Left lung (tissue), 10 donors: ENCODE data around the gene ANKFY1. TPM values are rescaled to one million over a fixed set of nuclear protein-coding genes. Genes with fewer than 3 reads are reported as not detected.

ENCODE experiments used
- ATAC-seq: fragments of 200-7000 bp; cut with Tn5 transposase; one replicate; pipeline ENCODE4 v1.9.1; 2020; ENCODE audit warnings: moderate library complexity
- DNase-seq, 4 donors: peaks; one replicate each; pipeline ENCODE4 v3.0.0-alpha.2; 2013 to 2020
- H3K27ac ChIP-seq, 2 donors: fragments of 200-600 bp; sonication (generic) in 1 of 2; one replicate each; pipeline versions ENCODE4 v1.5.0 to v1.8.0; 2020 to 2021
- H3K27me3 ChIP-seq, 2 donors: fragments of 200-600 bp; sonication (generic) in 1 of 2; one replicate each; pipeline versions ENCODE4 v1.5.0 to v1.8.0; 2020 to 2021
- H3K36me3 ChIP-seq, 2 donors: fragments of 200-600 bp; sonication (generic) in 1 of 2; one replicate each; pipeline versions ENCODE4 v1.5.0 to v1.8.0; 2020 to 2021
- H3K4me1 ChIP-seq, 2 donors: fragments of 200-600 bp; one replicate each; pipeline ENCODE4 v1.8.0; 2021
- H3K4me3 ChIP-seq, 2 donors: fragments of 200-600 bp; sonication (generic) in 1 of 2; one replicate each; pipeline versions ENCODE4 v1.5.0 to v1.8.0; 2020 to 2021; ENCODE audit warnings: mild to moderate bottlenecking in 1 of 2
- H3K9me3 ChIP-seq, 2 donors: fragments of 200-600 bp; sonication (generic) in 1 of 2; one replicate each; pipeline versions ENCODE4 v1.5.0 to v1.8.0; 2020 to 2021
- intact Hi-C, 2 donors: fragments of 100-400 bp; cut with DNase I; formaldehyde crosslinking; loops; one replicate each; pipeline versions ENCODE4 v1.11.2 to v1.14.2; 2022
- polyA plus RNA-seq, 6 donors: library from polyadenylated mRNA; unstranded; fragments of 120-200 nt; gene quantifications; one replicate each; pipeline ENCODE4 v1.2.1, GENCODE V29; 2013; ENCODE audit not compliant: insufficient read length in 6 of 6
- total RNA-seq, 2 donors: library from RNA; stranded (reverse); fragmentation: NEBNext Ultra II Directional; extraction: Animal tissue kit (Norgen Biotek cat#: 25700); gene quantifications; one replicate each; pipeline ENCODE4 v1.2.1, GENCODE V29; 2021
- TF ChIP-seq, protein P1 (sequence below), 2 donors: fragments of 200-600 bp; sonication (generic) in 1 of 2; IDR thresholded peaks; one replicate each; pipeline versions ENCODE4 v1.5.0 to v1.8.0; 2021; ENCODE audit warnings: antibody characterized with exemption in 2 of 2
- donor health status: DM: no; HTN: yes; CAD: no.
- donor health status: DM: no; HTN: no; CAD: no.

The ANKFY1 gene
- total and polyA plus RNA-seq, 8 donors = 52.9 to 76.9 (median 56.2) TPM

DNA sequence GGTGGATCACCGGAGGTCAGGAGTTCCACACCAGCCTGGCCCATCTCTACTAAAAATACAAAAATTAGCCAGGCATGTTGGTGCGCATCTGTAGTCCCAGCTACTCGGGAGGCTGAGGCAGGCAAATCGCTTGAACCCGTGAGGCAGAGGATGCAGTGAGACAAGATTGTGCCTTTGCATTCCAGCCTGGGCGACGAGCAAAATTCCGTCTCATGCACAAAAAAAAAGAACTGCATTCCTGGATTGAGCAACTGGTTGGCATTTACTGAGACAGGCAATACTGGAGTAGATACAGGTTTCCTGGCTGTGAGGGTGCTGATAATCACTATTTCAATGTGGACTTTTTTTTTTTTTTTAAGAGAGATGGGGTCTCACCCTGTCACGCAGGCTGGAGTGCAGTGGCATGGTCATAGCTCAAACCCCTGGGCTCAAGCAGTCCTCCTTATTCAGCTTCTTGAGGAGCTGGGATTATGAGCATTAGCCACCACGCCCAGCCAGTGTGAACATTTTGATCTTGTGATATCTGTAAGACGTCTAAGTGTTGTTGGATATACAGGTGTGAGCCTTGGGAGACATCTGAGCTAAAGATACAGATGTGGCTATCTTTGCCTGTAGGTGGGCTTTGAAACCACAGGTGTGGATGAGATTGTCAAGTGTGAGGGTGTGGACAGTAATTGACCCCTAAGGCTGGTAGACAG, 115.0 kb downstream of the ANKFY1 start:
- intact Hi-C loops = no loop called here
- no peaks in the 10 kb centered on the region for H3K9me3 ChIP-seq
- H3K27me3 ChIP-seq = no peaks in the 10 kb centered on the region
- peaks cover 0 to 20% of the 10 kb centered on the region in 2 donors for H3K36me3 ChIP-seq
- TF ChIP-seq, protein P1, sequence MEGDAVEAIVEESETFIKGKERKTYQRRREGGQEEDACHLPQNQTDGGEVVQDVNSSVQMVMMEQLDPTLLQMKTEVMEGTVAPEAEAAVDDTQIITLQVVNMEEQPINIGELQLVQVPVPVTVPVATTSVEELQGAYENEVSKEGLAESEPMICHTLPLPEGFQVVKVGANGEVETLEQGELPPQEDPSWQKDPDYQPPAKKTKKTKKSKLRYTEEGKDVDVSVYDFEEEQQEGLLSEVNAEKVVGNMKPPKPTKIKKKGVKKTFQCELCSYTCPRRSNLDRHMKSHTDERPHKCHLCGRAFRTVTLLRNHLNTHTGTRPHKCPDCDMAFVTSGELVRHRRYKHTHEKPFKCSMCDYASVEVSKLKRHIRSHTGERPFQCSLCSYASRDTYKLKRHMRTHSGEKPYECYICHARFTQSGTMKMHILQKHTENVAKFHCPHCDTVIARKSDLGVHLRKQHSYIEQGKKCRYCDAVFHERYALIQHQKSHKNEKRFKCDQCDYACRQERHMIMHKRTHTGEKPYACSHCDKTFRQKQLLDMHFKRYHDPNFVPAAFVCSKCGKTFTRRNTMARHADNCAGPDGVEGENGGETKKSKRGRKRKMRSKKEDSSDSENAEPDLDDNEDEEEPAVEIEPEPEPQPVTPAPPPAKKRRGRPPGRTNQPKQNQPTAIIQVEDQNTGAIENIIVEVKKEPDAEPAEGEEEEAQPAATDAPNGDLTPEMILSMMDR (IDR thresholded peaks at IDR 0.05) = no peak
- H3K4me3 ChIP-seq = no peak overlapping the region
- no peak for DNase-seq
- H3K4me1 ChIP-seq = peaks cover 0 to 6% of the 10 kb centered on the region in 2 donors
- H3K27ac ChIP-seq = no peak overlapping the region
- ATAC-seq = no peak

DNA sequence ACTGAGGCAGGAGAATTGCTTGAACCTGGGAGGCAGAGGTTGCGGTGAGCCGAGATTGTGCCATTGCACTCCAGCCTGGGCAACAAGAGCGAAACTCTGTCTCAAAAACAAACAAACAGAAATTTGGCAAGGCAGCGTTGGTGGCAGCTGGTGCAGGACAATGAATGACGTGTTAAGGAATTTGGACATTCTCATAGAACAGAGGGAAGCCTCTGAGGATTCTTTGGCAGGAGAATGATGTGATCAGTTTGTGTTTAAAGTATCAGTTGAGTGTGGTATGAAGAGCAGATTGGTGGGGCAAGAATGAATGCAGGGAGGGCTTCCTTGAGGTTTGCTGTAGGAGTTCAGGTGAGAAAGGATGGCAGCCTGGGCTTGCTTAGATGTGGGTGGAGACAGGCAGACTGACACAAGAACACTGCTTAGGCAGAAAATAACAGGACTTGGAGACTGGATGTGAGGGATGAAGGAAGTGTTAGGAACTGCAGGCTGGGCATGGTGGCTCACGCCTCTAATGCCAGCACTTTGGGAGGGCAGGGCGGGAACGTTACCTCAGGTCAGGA, 115.9 kb downstream of the ANKFY1 start:
- TF ChIP-seq, protein P1 (IDR thresholded peaks at IDR 0.05) = no peak
- Histone ChIP-seq H3K4me3 (no peak overlapping the region), H3K27ac (no peak overlapping the region), H3K9me3 (no peaks in the 10 kb centered on the region), H3K27me3 (no peaks in the 10 kb centered on the region), H3K4me1 (peaks cover 0 to 6% of the 10 kb centered on the region in 2 donors), H3K36me3 (peaks cover 0 to 14% of the 10 kb centered on the region in 2 donors)
- intact Hi-C loops = no loop called here
- ATAC-seq (no peak), DNase-seq (peak in 2 of 4 donors; percentile 32 to 40)

DNA sequence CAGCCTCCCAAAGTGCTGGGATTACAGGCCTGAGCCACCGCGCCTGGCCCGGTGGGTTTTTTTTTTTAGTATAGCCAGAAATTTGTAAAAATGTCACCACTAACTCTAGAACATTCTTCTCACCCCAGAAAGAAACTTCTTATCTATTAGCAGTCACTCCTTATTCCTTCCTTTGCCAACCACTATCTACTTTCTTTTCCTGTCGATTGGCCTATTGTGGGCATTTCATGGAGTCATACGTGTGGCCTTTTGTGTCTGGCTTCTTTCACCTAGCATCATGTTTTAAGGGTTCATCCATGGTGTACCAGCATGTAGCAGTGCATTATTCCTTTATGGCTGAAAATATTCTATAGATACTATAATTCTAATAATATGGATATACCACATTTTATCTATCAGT, 117.1 kb downstream of the ANKFY1 start:
- no peaks in the 10 kb centered on the region for H3K27me3 ChIP-seq
- TF ChIP-seq, protein P1 (IDR thresholded peaks at IDR 0.05) = no peak
- H3K4me1 ChIP-seq = peaks cover 4 to 12% of the 10 kb centered on the region in 2 donors
- no peak overlapping the region for H3K27ac ChIP-seq
- H3K4me3 ChIP-seq = no peak overlapping the region
- DNase-seq (no peak), ATAC-seq (no peak)
- intact Hi-C loops = no loop called here
- peaks cover 0 to 10% of the 10 kb centered on the region in 2 donors for H3K36me3 ChIP-seq
- no peaks in the 10 kb centered on the region for H3K9me3 ChIP-seq

DNA sequence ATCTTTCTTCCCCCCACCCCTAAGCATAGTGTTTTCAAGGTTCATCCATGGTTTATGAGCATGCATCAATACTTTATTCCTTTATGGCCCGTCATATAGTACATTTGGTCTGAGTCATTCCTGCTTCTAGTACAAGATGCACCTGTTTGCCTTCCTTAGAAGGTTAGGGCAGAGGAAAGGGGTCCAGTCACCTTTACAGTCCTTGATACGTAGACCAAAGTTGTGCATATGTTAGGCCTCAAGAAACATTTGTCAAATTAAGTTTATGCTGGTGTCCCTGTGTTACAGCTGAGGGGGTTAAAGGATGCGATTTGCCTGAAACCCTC, 119.4 kb downstream of the ANKFY1 start:
- intact Hi-C loops = no loop called here
- no peaks in the 10 kb centered on the region for H3K27me3 ChIP-seq
- H3K4me1 ChIP-seq = peaks cover 16 to 34% of the 10 kb centered on the region in 2 donors
- H3K9me3 ChIP-seq = no peaks in the 10 kb centered on the region
- H3K4me3 ChIP-seq = peak overlapping the region; percentile 98 to 99
- TF ChIP-seq, protein P1 (IDR thresholded peaks at IDR 0.05) = no peak
- ATAC-seq (no peak), DNase-seq (no peak)
- H3K36me3 ChIP-seq = no peaks in the 10 kb centered on the region
- peak overlapping the region; percentile 99 to 100 for H3K27ac ChIP-seq

DNA sequence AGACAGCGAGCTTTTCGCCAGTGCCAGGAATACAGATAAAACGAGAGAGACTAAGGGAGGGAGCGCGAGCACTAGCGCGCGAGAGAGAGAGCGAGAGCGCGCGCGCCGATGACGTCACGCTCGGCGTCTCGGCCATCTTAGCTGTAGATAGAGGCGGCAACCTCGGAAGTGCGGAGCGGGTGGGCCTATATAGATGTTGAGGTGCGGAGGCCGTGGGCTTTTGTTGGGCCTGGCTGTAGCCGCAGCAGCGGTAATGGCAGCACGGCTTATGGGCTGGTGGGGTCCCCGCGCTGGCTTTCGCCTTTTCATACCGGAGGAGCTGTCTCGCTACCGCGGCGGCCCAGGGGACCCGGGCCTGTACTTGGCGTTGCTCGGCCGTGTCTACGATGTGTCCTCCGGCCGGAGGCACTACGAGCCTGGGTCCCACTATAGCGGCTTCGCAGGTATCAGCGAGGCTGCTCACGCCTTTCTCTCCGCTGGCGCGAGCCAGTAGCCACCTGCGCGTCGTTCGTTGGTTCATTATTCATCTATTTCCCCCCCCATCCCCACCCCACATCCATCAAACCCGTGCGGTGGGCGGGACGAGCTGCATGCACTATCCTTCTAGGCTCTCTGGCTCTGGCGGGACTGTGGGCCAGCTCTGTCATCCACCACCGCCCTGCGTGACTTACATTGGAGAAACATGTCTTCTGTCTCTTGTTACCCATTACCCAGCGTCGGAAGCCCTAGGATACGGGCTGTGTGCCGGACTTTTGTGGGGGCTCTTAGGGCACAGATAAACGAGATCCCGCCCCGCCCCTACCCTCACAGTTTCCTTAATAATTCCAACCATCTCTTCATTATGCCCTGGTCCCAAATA, 120.0 kb downstream of the ANKFY1 start:
- TF ChIP-seq, protein P1 (IDR thresholded peaks at IDR 0.05) = no peak
- intact Hi-C loops = no loop called here
- no peaks in the 10 kb centered on the region for H3K9me3 ChIP-seq

More for the DNA sequence above, 120.0 kb downstream of the ANKFY1 start:
- peak; percentile 92 for ATAC-seq
- peaks cover 16 to 40% of the 10 kb centered on the region in 2 donors for H3K4me1 ChIP-seq
- peak overlapping the region; percentile 98 to 99 for H3K4me3 ChIP-seq
- H3K27ac ChIP-seq = peak overlapping the region; percentile 99 to 100
- H3K36me3 ChIP-seq = no peaks in the 10 kb centered on the region
- no peaks in the 10 kb centered on the region for H3K27me3 ChIP-seq
- peak; percentile 92 to 97 (median 96) for DNase-seq
